HCT116 (cell line): ENCODE measurements around the gene MAP3K20.
"Not testable (repeated sequence)": the region's sequence is repeated elsewhere in the genome, so short reads cannot be mapped to it uniquely, and the experiment has no call there.

Experiments used
- EZH2phosphoT487 ChIP-seq: fragments of 200-600 bp; IDR thresholded peaks from 2 replicates; pipeline ENCODE4 v1.6.1; 2018; ENCODE audit warnings: antibody characterized with exemption, borderline replicate concordance
- FOSL1 ChIP-seq: IDR thresholded peaks from 2 replicates; pipeline ENCODE4 v1.6.1; 2012; ENCODE audit warnings: low read depth
- JUND ChIP-seq: IDR thresholded peaks from 2 replicates; pipeline ENCODE4 v1.6.1; 2012
- POLR2AphosphoS5 ChIP-seq: IDR thresholded peaks from 2 replicates; pipeline ENCODE4 v1.6.1; 2011; ENCODE audit warnings: mild to moderate bottlenecking, low read depth, low read length, moderate library complexity
- YY1 ChIP-seq: IDR thresholded peaks from 2 replicates; pipeline ENCODE4 v1.6.1; 2011; ENCODE audit warnings: low read length, low read depth, moderate library complexity, mild to moderate bottlenecking; ENCODE audit not compliant: insufficient replicate concordance; ENCODE audit errors: extremely low read depth
- ZNF274 ChIP-seq: fragments of 200-500 bp; sonication (Bioruptor generic); IDR thresholded peaks from 2 replicates; pipeline ENCODE4 v1.6.1; 2014; ENCODE audit warnings: mild to moderate bottlenecking, low read depth, low read length, inconsistent platforms
- TF ChIP-seq, protein P1 (sequence below), 3 experiments: fragments of 200-600 bp in 1 of 3; sonication (generic) in 1 of 3; IDR thresholded peaks in 2 of 3; conservative IDR thresholded peaks in 1 of 3; 2 replicates each; pipeline ENCODE4 v1.5.1; 2012 to 2017; ENCODE audit warnings: low read depth in 2 of 3, low read length in 2 of 3, antibody characterized with exemption in 1 of 3, borderline replicate concordance in 1 of 3, control low read depth in 1 of 3, mild to moderate bottlenecking in 1 of 3, mixed read lengths in 1 of 3, mixed run types in 1 of 3, moderate library complexity in 1 of 3; ENCODE audit not compliant: insufficient read depth in 1 of 3
- TF ChIP-seq, protein P2 (sequence below): IDR thresholded peaks from 2 replicates; pipeline ENCODE4 v1.6.1; 2012

DNA sequence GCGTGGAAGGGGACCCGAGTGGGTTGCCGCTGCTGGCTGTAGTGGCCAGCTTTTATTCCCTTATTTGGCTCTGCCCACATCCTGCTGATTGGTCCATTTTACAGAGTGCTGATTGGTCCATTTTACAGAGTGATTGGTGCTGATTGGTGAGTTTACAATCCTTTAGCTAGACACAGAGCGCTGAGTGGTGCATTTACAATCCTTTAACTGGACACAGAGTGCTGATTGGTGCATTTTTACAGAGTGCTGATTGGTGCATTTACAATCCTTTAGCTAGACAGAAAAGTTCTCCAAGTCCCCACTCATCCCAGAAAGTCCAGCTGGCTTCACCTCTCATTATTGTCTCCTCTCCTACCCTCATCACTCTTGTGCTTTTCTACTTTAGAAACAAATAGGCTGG lies 225.9 kb downstream of the MAP3K20 start:
- not testable (repeated sequence) for TF ChIP-seq ZNF274, JUND, YY1, FOSL1, EZH2phosphoT487, POLR2AphosphoS5
- TF ChIP-seq, protein P1, sequence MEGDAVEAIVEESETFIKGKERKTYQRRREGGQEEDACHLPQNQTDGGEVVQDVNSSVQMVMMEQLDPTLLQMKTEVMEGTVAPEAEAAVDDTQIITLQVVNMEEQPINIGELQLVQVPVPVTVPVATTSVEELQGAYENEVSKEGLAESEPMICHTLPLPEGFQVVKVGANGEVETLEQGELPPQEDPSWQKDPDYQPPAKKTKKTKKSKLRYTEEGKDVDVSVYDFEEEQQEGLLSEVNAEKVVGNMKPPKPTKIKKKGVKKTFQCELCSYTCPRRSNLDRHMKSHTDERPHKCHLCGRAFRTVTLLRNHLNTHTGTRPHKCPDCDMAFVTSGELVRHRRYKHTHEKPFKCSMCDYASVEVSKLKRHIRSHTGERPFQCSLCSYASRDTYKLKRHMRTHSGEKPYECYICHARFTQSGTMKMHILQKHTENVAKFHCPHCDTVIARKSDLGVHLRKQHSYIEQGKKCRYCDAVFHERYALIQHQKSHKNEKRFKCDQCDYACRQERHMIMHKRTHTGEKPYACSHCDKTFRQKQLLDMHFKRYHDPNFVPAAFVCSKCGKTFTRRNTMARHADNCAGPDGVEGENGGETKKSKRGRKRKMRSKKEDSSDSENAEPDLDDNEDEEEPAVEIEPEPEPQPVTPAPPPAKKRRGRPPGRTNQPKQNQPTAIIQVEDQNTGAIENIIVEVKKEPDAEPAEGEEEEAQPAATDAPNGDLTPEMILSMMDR (IDR thresholded peaks at IDR 0.05 in 2 of 3, conservative IDR thresholded peaks at IDR 0.05 in 1 of 3; ENCODE audit: borderline replicate concordance in 1 of 3, insufficient read depth in 1 of 3, low read depth in 2 of 3, low read length in 2 of 3), result not testable (repeated sequence)
- TF ChIP-seq, protein P2, sequence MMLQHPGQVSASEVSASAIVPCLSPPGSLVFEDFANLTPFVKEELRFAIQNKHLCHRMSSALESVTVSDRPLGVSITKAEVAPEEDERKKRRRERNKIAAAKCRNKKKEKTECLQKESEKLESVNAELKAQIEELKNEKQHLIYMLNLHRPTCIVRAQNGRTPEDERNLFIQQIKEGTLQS, result not testable (repeated sequence)
